DND-41 (cell line): ENCODE results near the gene PLEKHG3.

Source experiments
- ATAC-seq: fragments of 200-7000 bp; cut with Tn5 transposase; 3 replicates; pipeline ENCODE4 v1.9.1; 2021; ENCODE audit warnings: low read depth; ENCODE audit not compliant: insufficient read depth
- DNase-seq: peaks from one replicate; pipeline ENCODE4 v3.0.0-alpha.2; 2020
- H2AFZ ChIP-seq: 2 replicates; pipeline ENCODE4 v1.6.0; 2012; ENCODE audit warnings: low read depth, low read length
- H3K27ac ChIP-seq: 2 replicates; pipeline ENCODE4 v1.5.1; 2012; ENCODE audit warnings: low read length, inconsistent platforms
- H3K27me3 ChIP-seq: fragments of 200-600 bp; sonication (generic); 2 replicates; pipeline ENCODE4 v1.6.0; 2012; ENCODE audit warnings: low read length, mild to moderate bottlenecking, inconsistent platforms; ENCODE audit not compliant: insufficient read depth, poor library complexity
- H3K36me3 ChIP-seq: 2 replicates; pipeline ENCODE4 v1.5.1; 2012; ENCODE audit warnings: low read length, inconsistent platforms; ENCODE audit not compliant: insufficient read depth
- H3K4me1 ChIP-seq: 2 replicates; pipeline ENCODE4 v1.5.1; 2012; ENCODE audit warnings: mild to moderate bottlenecking, low read length; ENCODE audit not compliant: insufficient read depth
- H3K4me2 ChIP-seq: 2 replicates; pipeline ENCODE4 v1.6.0; 2012; ENCODE audit warnings: mild to moderate bottlenecking, moderate library complexity, low read length, inconsistent platforms; ENCODE audit not compliant: insufficient read depth
- H3K4me3 ChIP-seq, 2 experiments: fragments of 200-600 bp in 1 of 2; shearing (Covaris generic) in 1 of 2; 2 replicates each; pipeline ENCODE4 v1.5.1; 2012 to 2016; ENCODE audit warnings: inconsistent platforms in 2 of 2, low read length in 2 of 2, mild to moderate bottlenecking in 2 of 2, low read depth in 1 of 2, moderate library complexity in 1 of 2
- H3K79me2 ChIP-seq: 2 replicates; pipeline ENCODE4 v1.6.0; 2012; ENCODE audit warnings: low read length, inconsistent platforms; ENCODE audit not compliant: insufficient read depth
- H3K9ac ChIP-seq: 2 replicates; pipeline ENCODE4 v1.6.0; 2012; ENCODE audit warnings: low read depth, mild to moderate bottlenecking, inconsistent platforms, low read length, moderate library complexity
- H3K9me3 ChIP-seq: 2 replicates; pipeline ENCODE4 v1.5.1; 2012; ENCODE audit warnings: low read length, moderate library complexity, mild to moderate bottlenecking, inconsistent platforms; ENCODE audit not compliant: insufficient read depth, severe bottlenecking
- H4K20me1 ChIP-seq: 2 replicates; pipeline ENCODE4 v1.6.0; 2012; ENCODE audit warnings: low read length; ENCODE audit not compliant: insufficient read depth
- EZH2 ChIP-seq: IDR thresholded peaks from 3 replicates; pipeline ENCODE4 v1.6.1; 2012; ENCODE audit warnings: borderline replicate concordance, low read depth, mild to moderate bottlenecking, moderate library complexity, low read length, inconsistent platforms; ENCODE audit not compliant: severe bottlenecking
- TF ChIP-seq, protein P1 (sequence below): IDR thresholded peaks from 2 replicates; pipeline ENCODE4 v1.5.1; 2012; ENCODE audit warnings: borderline replicate concordance, low read length, moderate library complexity, mild to moderate bottlenecking; ENCODE audit not compliant: poor library complexity, severe bottlenecking; ENCODE audit errors: extremely low read depth

PLEKHG3 gene

DNA sequence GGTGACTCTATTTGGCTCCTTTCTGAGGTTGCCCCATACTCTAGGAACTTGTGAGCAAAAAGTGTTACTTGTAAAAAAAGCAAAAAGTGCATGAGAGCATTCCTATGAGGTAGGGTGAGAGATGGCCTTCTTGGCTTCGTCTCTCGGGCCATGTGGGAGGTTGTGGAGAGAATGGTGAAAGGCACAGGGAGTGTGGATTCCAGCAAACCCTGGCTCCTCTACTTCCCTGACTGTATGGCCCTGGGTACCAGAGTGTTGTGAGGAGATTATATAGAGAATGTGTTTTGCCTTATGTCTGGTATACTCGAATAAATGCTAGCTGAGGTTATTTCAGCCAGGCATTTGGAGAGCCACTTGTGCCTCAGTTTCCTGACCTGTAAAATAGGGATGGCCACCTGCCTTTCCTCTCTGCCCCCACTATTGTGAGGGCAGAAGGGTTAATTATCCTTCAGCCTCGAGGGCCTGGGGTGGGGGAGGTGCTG, 11.0 kb downstream of the PLEKHG3 start:
- Histone ChIP-seq H3K9ac (no peak overlapping the region), H3K79me2 (no peaks in the 10 kb centered on the region), H2AFZ (no peak overlapping the region), H3K4me2 (no peak overlapping the region), H3K36me3 (no peaks in the 10 kb centered on the region), H3K4me3 (no peak overlapping the region), H3K9me3 (peaks cover 18% of the 10 kb centered on the region), H3K27ac (no peak overlapping the region), H3K4me1 (no peaks in the 10 kb centered on the region), H3K27me3 (no peaks in the 10 kb centered on the region), H4K20me1 (no peaks in the 10 kb centered on the region)
- DNase-seq = no peak
- TF ChIP-seq, protein P1, sequence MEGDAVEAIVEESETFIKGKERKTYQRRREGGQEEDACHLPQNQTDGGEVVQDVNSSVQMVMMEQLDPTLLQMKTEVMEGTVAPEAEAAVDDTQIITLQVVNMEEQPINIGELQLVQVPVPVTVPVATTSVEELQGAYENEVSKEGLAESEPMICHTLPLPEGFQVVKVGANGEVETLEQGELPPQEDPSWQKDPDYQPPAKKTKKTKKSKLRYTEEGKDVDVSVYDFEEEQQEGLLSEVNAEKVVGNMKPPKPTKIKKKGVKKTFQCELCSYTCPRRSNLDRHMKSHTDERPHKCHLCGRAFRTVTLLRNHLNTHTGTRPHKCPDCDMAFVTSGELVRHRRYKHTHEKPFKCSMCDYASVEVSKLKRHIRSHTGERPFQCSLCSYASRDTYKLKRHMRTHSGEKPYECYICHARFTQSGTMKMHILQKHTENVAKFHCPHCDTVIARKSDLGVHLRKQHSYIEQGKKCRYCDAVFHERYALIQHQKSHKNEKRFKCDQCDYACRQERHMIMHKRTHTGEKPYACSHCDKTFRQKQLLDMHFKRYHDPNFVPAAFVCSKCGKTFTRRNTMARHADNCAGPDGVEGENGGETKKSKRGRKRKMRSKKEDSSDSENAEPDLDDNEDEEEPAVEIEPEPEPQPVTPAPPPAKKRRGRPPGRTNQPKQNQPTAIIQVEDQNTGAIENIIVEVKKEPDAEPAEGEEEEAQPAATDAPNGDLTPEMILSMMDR = no peak
- no peak for TF ChIP-seq EZH2
- ATAC-seq = no peak

DNA sequence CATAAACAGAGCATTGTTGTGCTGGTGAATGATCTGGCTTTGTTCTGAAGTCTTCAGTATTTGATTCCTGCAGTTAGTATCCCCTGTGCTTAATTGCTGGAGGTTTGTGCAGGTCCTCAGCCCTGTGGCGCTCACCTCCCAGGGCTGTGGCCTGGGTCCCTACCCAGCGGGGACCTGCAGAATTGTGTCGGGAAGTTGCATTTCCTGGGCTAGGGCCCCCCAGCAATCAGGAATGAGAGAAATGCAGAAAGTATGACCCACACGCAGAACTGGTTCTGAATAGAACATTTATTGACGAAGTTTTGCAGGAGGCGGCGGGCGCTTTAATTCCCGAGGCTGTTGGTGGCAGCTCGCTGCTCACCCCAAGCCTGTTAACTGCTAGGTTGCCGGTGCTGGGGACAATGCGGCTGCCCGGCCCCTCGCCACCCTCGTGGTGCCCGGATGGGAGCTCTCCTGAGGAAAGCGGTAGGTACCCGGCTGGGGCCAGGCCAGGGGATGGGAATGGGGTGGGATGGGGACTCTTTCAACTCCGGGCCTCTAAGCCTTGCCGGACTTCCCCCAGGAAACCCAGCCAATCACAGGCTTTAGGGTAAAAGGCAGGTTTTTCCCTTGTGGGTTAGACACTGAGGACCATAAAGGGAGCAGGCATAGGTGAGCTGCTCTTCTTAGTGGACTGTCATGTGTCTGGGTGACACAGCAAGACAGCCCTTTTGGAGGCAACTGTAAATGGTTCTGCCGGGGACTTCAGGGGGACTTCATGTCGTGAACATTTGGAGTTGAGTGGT, 11.6 kb downstream of the PLEKHG3 start:
- ATAC-seq = no peak
- H3K27ac ChIP-seq = no peak overlapping the region
- no peak overlapping the region for H3K4me3 ChIP-seq

GRCh38 chr14:64717870-64718269, 13.6 kb downstream of the PLEKHG3 start:
- H3K4me1 ChIP-seq = no peaks in the 10 kb centered on the region
- H3K36me3 ChIP-seq = no peaks in the 10 kb centered on the region
- H3K4me3 ChIP-seq = no peak overlapping the region
- H3K27ac ChIP-seq = no peak overlapping the region
- no peak overlapping the region for H3K9ac ChIP-seq
- no peak for DNase-seq
- ATAC-seq = no peak
- H3K9me3 ChIP-seq = peaks cover 18% of the 10 kb centered on the region
- no peak overlapping the region for H3K4me2 ChIP-seq
- no peak overlapping the region for H2AFZ ChIP-seq
- no peaks in the 10 kb centered on the region for H3K79me2 ChIP-seq
- no peaks in the 10 kb centered on the region for H4K20me1 ChIP-seq
- TF ChIP-seq EZH2 = no peak
- TF ChIP-seq, protein P1 = no peak
- peaks cover 3% of the 10 kb centered on the region for H3K27me3 ChIP-seq

More for the DNA sequence above, 11.6 kb downstream of the PLEKHG3 start:
- DNase-seq = no peak
- Histone ChIP-seq H3K9ac (no peak overlapping the region), H3K4me1 (no peaks in the 10 kb centered on the region), H4K20me1 (no peaks in the 10 kb centered on the region), H3K36me3 (no peaks in the 10 kb centered on the region), H3K9me3 (peaks cover 18% of the 10 kb centered on the region), H3K4me2 (no peak overlapping the region), H3K27me3 (no peaks in the 10 kb centered on the region), H2AFZ (no peak overlapping the region), H3K79me2 (no peaks in the 10 kb centered on the region)
- no peak for TF ChIP-seq EZH2
- TF ChIP-seq, protein P1 = no peak

DNA sequence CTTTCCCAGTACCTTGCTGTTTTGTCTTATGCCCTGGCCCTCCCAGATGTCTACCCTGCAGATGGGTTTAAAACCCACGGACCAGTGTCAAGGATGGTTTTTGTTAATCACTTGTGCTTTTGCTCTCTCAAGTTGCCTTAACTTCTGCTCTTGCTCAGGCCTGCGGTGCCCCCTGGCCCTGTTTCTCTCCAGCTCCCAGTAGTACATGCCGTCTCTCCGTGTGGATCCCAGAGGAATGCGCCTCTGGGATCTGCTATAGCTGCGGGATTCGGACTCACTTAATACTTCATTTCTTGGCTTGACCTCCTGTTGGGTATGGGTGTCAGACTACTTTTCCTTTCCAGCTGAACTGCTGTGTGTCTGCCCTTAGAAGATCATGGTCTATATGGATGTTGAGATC, 14.5 kb downstream of the PLEKHG3 start:
- H3K36me3 ChIP-seq = no peaks in the 10 kb centered on the region
- H4K20me1 ChIP-seq = no peaks in the 10 kb centered on the region
- no peak overlapping the region for H3K9ac ChIP-seq
- no peak overlapping the region for H3K4me2 ChIP-seq
- TF ChIP-seq EZH2 = no peak
- TF ChIP-seq, protein P1 = no peak
- DNase-seq (no peak), ATAC-seq (no peak)
- no peaks in the 10 kb centered on the region for H3K4me1 ChIP-seq
- no peak overlapping the region for H3K4me3 ChIP-seq
- no peaks in the 10 kb centered on the region for H3K79me2 ChIP-seq
- H2AFZ ChIP-seq = no peak overlapping the region
- H3K27me3 ChIP-seq = peaks cover 5% of the 10 kb centered on the region
- H3K9me3 ChIP-seq = peaks cover 10% of the 10 kb centered on the region
- H3K27ac ChIP-seq = no peak overlapping the region
